Endothelial cell of umbilical vein (primary cell): ENCODE measurements around the gene SYT6. TPM values are rescaled to one million over a fixed set of nuclear protein-coding genes. Genes with fewer than 3 reads are reported as not detected.

ENCODE experiments used
- BruUV-seq: library from RNA; stranded (reverse); fragments of 400-500 nt; replicated peaks from 2 replicates; lab custom pipeline; 2021; lab: Mats Ljungman, UMichigan
- CTCF ChIA-PET: fragments of 300-600, 350-600 bp; sonication (Branson Sonifier 250); formaldehyde crosslinking; loops from one replicate; lab custom pipeline; 2021; ENCODE audit warnings: antibody characterized with exemption, inconsistent platforms; lab: Charles Lee
- POLR2A ChIA-PET: fragments of 300-600, 350-600 bp; sonication (Branson Sonifier 250); formaldehyde crosslinking; loops from one replicate; lab custom pipeline; 2021; ENCODE audit warnings: antibody characterized with exemption, inconsistent platforms; lab: Charles Lee
- DNase-seq: peaks from one replicate; pipeline ENCODE4 v3.0.0-alpha.2; 2011; ENCODE audit warnings: low read depth, low spot score
- FAIRE-seq: peaks from 2 replicates; lab custom pipeline; 2011; peaks lifted over from hg19 to GRCh38; lab: Jason Lieb, UNC
- H2AFZ ChIP-seq: 2 replicates; pipeline ENCODE4 v1.6.0; 2012; ENCODE audit warnings: low read depth, low read length, control low read depth, inconsistent platforms
- H3K27ac ChIP-seq: 2 replicates; pipeline ENCODE4 v1.5.1; 2011; ENCODE audit warnings: low read depth, mild to moderate bottlenecking, control low read depth, low read length, moderate library complexity; ENCODE audit not compliant: insufficient read depth
- H3K27me3 ChIP-seq, 2 experiments: 2 replicates each; pipeline versions ENCODE4 v1.6.0 to v1.6.1; 2011; ENCODE audit warnings: low read length in 2 of 2, mixed read lengths in 1 of 2; ENCODE audit not compliant: control insufficient read depth in 2 of 2, insufficient read depth in 2 of 2
- H3K36me3 ChIP-seq, 2 experiments: 2 replicates in 1 of 2; 3 replicates in 1 of 2; pipeline ENCODE4 v1.5.1; 2011; ENCODE audit warnings: low read length in 2 of 2, mild to moderate bottlenecking in 1 of 2, moderate library complexity in 1 of 2; ENCODE audit not compliant: control insufficient read depth in 2 of 2, insufficient read depth in 2 of 2; ENCODE audit errors: extremely low read depth in 1 of 2
- H3K4me1 ChIP-seq: 3 replicates; pipeline ENCODE4 v1.5.1; 2011; ENCODE audit warnings: mild to moderate bottlenecking, low read length; ENCODE audit not compliant: control insufficient read depth, insufficient read depth; ENCODE audit errors: extremely low read depth
- H3K4me2 ChIP-seq: 2 replicates; pipeline ENCODE4 v1.6.1; 2011; ENCODE audit warnings: low read length, control low read depth, mixed read lengths; ENCODE audit not compliant: insufficient read depth
- H3K4me3 ChIP-seq, 3 experiments: fragments of 200-600 bp in 1 of 3; sonication (generic), shearing (Covaris generic) in 1 of 3; replicated peaks in 1 of 3; 2 replicates each; pipeline ENCODE4 v1.5.1; 2011 to 2016; ENCODE audit warnings: control low read depth in 3 of 3, low read length in 3 of 3, mild to moderate bottlenecking in 2 of 3, inconsistent platforms in 1 of 3, low read depth in 1 of 3, moderate library complexity in 1 of 3; ENCODE audit not compliant: insufficient read depth in 1 of 3
- H3K79me2 ChIP-seq: 2 replicates; pipeline ENCODE4 v1.6.0; 2012; ENCODE audit warnings: low read length, inconsistent platforms; ENCODE audit not compliant: control insufficient read depth, insufficient read depth
- H3K9ac ChIP-seq: replicated peaks from 2 replicates; pipeline ENCODE3; 2011; ENCODE audit warnings: low read length, control low read depth; ENCODE audit not compliant: insufficient read depth; ENCODE audit errors: extremely low read depth
- H3K9me1 ChIP-seq: replicated peaks from 3 replicates; pipeline ENCODE4 v1.6.0; 2011; ENCODE audit warnings: mild to moderate bottlenecking, low read length; ENCODE audit not compliant: control insufficient read depth, insufficient read depth; ENCODE audit errors: extremely low read depth
- H3K9me3 ChIP-seq: replicated peaks from 2 replicates; pipeline ENCODE4 v1.5.1; 2012; ENCODE audit warnings: low read length, inconsistent platforms; ENCODE audit not compliant: control insufficient read depth, insufficient read depth
- H4K20me1 ChIP-seq: replicated peaks from 2 replicates; pipeline ENCODE3; 2011; ENCODE audit warnings: mild to moderate bottlenecking, low read length; ENCODE audit not compliant: control insufficient read depth, insufficient read depth; ENCODE audit errors: extremely low read depth
- EZH2 ChIP-seq: IDR thresholded peaks from 2 replicates; pipeline ENCODE4 v1.6.1; 2012; ENCODE audit warnings: borderline replicate concordance, low read depth, mild to moderate bottlenecking, moderate library complexity, low read length, inconsistent platforms; ENCODE audit not compliant: severe bottlenecking
- FOS ChIP-seq: IDR thresholded peaks from 2 replicates; pipeline ENCODE4 v1.6.1; 2011; ENCODE audit warnings: mild to moderate bottlenecking, low read length, moderate library complexity, borderline replicate concordance; ENCODE audit not compliant: insufficient read depth
- GATA2 ChIP-seq: IDR thresholded peaks from 2 replicates; pipeline ENCODE4 v1.7.0; 2011; ENCODE audit warnings: low read depth, mild to moderate bottlenecking, moderate library complexity, mixed read lengths, low read length; ENCODE audit not compliant: insufficient read length, insufficient read depth
- JUN ChIP-seq: IDR thresholded peaks from 2 replicates; pipeline ENCODE4 v1.6.1; 2011; ENCODE audit warnings: borderline replicate concordance, low read depth; ENCODE audit not compliant: insufficient read length, insufficient read depth
- MYC ChIP-seq: IDR thresholded peaks from one replicate; pipeline ENCODE4 v1.6.1; 2011; ENCODE audit warnings: mild to moderate bottlenecking, low read depth, low read length
- POLR2A ChIP-seq: IDR thresholded peaks from 2 replicates; pipeline ENCODE4 v1.6.1; 2012; ENCODE audit warnings: low read depth, mild to moderate bottlenecking, control low read depth, low read length
- POLR2AphosphoS5 ChIP-seq: IDR thresholded peaks from 2 replicates; pipeline ENCODE4 v1.6.1; 2012; ENCODE audit warnings: low read depth, mild to moderate bottlenecking, control low read depth, low read length, moderate library complexity; ENCODE audit not compliant: insufficient read depth
- dilution Hi-C: fragments of 300-500 bp; cut with MboI; formaldehyde crosslinking; loops from one replicate; pipeline ENCODE4 v1.15.0; 2019; ENCODE audit warnings: low sequenced_read_pairs; ENCODE audit not compliant: extremely low pct_ligation_motif_present
- intact Hi-C: fragments of 100-400 bp; cut with micrococcal nuclease; formaldehyde crosslinking; loops from one replicate; pipeline ENCODE4 v1.10.0; 2022
- polyA plus RNA-seq, 4 experiments: library from polyadenylated mRNA; depleted of rRNA in 3 of 4; stranded (reverse) in 3 of 4; unstranded in 1 of 4; fragments of >200 nt; gene quantifications; 2 replicates each; pipeline versions ENCODE4 v1.2.1 to v1.2.3, GENCODE V29; 2011 to 2012; ENCODE audit warnings: missing spikeins in 1 of 4
- total RNA-seq: library from RNA; stranded (reverse); gene quantifications from 2 replicates; pipeline ENCODE4 v1.2.3, GENCODE V29; 2021
- TF ChIP-seq, protein P1 (sequence below), 2 donors: IDR thresholded peaks; 1 replicate in 1 of 2; 2 replicates in 1 of 2; pipeline ENCODE4 v1.5.1; 2011; ENCODE audit warnings: low read length in 2 of 2, mild to moderate bottlenecking in 2 of 2, moderate library complexity in 2 of 2, control low read depth in 1 of 2, inconsistent platforms in 1 of 2, low read depth in 1 of 2; ENCODE audit not compliant: insufficient read depth in 1 of 2; ENCODE audit errors: extremely low read depth in 1 of 2
- TF ChIP-seq, protein P2 (sequence below): IDR thresholded peaks from 2 replicates; pipeline ENCODE4 v1.6.1; 2011; ENCODE audit not compliant: insufficient read depth, insufficient read length

Gene SYT6
- total and polyA plus RNA-seq, 2 donors (not counting 3 experiments of a cell fraction or from before 2014, with no cell fraction given) = 0.04 TPM; not detected in 1

DNA sequence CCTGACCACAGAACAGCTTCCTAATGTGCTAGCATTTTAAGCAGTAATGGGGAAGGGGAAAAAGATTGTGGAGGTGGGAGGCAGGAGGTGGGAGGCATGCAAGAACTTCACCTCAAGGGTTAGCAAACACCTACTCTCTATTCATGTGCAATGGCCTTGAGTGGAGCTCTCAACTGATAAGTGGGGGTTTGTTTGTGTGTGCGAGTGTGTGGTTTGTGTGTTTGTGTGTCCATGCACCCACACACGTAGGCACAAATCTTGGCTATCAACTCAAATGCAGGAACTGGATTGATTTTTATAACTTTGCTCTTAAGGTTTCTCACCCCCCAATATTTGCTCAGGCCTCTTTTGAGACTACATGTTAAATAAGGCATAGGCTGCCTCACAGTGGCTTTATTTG is 78.6 kb downstream of the SYT6 start:
- no TSS peak for BruUV-seq
- Histone ChIP-seq H4K20me1 (no peaks in the 10 kb centered on the region), H3K9ac (no peak overlapping the region), H3K9me1 (no peaks in the 10 kb centered on the region), H3K36me3 (no peaks in the 10 kb centered on the region), H3K27ac (no peak overlapping the region), H3K27me3 (no peaks in the 10 kb centered on the region), H3K79me2 (no peaks in the 10 kb centered on the region), H2AFZ (no peak overlapping the region), H3K4me1 (no peaks in the 10 kb centered on the region), H3K9me3 (no peaks in the 10 kb centered on the region), H3K4me3 (no peak overlapping the region), H3K4me2 (no peak overlapping the region)
- no peak for DNase-seq
- FAIRE-seq = no peak
- CTCF ChIA-PET = interaction anchor here (1.2 kb wide), 1 partner anchor 96 kb away, joined by 4 read pairs; the partner anchor contains the start of gene OLFML3
- TF ChIP-seq MYC (no peak), FOS (no peak), POLR2AphosphoS5 (no peak), POLR2A (no peak), GATA2 (no peak), JUN (no peak), EZH2 (no peak)
- TF ChIP-seq, protein P1, sequence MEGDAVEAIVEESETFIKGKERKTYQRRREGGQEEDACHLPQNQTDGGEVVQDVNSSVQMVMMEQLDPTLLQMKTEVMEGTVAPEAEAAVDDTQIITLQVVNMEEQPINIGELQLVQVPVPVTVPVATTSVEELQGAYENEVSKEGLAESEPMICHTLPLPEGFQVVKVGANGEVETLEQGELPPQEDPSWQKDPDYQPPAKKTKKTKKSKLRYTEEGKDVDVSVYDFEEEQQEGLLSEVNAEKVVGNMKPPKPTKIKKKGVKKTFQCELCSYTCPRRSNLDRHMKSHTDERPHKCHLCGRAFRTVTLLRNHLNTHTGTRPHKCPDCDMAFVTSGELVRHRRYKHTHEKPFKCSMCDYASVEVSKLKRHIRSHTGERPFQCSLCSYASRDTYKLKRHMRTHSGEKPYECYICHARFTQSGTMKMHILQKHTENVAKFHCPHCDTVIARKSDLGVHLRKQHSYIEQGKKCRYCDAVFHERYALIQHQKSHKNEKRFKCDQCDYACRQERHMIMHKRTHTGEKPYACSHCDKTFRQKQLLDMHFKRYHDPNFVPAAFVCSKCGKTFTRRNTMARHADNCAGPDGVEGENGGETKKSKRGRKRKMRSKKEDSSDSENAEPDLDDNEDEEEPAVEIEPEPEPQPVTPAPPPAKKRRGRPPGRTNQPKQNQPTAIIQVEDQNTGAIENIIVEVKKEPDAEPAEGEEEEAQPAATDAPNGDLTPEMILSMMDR (IDR thresholded peaks at IDR 0.05; ENCODE audit: extremely low read depth in 1 of 2, insufficient read depth in 1 of 2, low read depth in 1 of 2, low read length in 2 of 2) = no peak
- TF ChIP-seq, protein P2, sequence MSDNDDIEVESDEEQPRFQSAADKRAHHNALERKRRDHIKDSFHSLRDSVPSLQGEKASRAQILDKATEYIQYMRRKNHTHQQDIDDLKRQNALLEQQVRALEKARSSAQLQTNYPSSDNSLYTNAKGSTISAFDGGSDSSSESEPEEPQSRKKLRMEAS = no peak
- dilution Hi-C loops = no loop called here
- POLR2A ChIA-PET = no interaction called here
- intact Hi-C loops = no loop called here
